Lower leg skin (tissue), 4 donors: ENCODE measurements around the gene ZNF782. TPM values are rescaled to one million over a fixed set of nuclear protein-coding genes. Genes with fewer than 3 reads are reported as not detected.
"Not testable (repeated sequence)": the region's sequence is repeated elsewhere in the genome, so short reads cannot be mapped to it uniquely, and the experiment has no call there.

Experiments used
- DNase-seq, 2 donors: peaks; one replicate each; pipeline ENCODE4 v3.0.0-alpha.2; 2019; ENCODE audit warnings: low spot score in 2 of 2
- H3K4me3 ChIP-seq: fragments of 200-600 bp; sonication (generic); 2 replicates; pipeline ENCODE4 v1.5.1; 2017; ENCODE audit warnings: mild to moderate bottlenecking, low read depth; ENCODE audit not compliant: poor library complexity, severe bottlenecking
- POLR2A ChIP-seq, 2 donors: fragments of 450-650 bp; IDR thresholded peaks; one replicate each; pipeline ENCODE4 v1.6.1; 2016 to 2017; ENCODE audit warnings: antibody characterized with exemption in 2 of 2, mild to moderate bottlenecking in 1 of 2, moderate library complexity in 1 of 2
- WGBS, 2 donors: methylation state at CpG; one replicate each; pipeline ENCODE4 v1.1.5; 2018; 5-methylcytosine and 5-hydroxymethylcytosine counted together
- intact Hi-C: fragments of 100-400 bp; cut with DNase I; formaldehyde crosslinking; loops from one replicate; pipeline ENCODE4 v1.15.0; 2023; ENCODE audit warnings: low total_unique reads
- total RNA-seq, 4 donors: library from RNA; depleted of rRNA; stranded (reverse); fragments of >200 nt; gene quantifications; one replicate each; pipeline ENCODE4 v1.1.0, GENCODE V29; 2016
- TF ChIP-seq, protein P1 (sequence below), 3 donors: fragments of 450-650 bp; IDR thresholded peaks; one replicate each; pipeline ENCODE4 v1.5.1; 2016; ENCODE audit warnings: antibody characterized with exemption in 3 of 3, mild to moderate bottlenecking in 3 of 3, moderate library complexity in 2 of 3

Gene ZNF782
- total RNA-seq, 4 donors from 2014 or later = 5.0 to 13.4 (median 7.9) TPM

DNA sequence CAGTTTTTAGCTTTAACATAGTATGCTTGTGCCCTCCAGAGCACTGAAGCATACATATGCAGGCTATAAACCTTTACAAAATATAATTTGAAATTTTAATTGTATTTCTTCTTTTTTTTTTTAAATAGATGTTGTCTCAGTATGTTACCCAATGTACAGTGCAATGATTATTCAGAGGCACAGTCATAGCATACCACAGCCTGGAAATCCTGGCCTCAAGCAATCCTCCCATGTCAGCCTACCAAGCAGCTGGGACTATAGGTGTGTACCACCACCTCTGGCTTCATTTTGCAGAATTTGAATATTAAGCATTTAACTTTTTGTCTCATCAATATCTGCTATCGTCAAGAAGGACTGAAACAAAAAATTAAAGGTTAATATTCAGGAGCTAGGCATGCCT is 16.9 kb upstream of the ZNF782 start:
- intact Hi-C loops = no loop called here
- no peak overlapping the region for H3K4me3 ChIP-seq
- no peak for DNase-seq
- TF ChIP-seq POLR2A (IDR thresholded peaks at IDR 0.05) = no peak
- TF ChIP-seq, protein P1, sequence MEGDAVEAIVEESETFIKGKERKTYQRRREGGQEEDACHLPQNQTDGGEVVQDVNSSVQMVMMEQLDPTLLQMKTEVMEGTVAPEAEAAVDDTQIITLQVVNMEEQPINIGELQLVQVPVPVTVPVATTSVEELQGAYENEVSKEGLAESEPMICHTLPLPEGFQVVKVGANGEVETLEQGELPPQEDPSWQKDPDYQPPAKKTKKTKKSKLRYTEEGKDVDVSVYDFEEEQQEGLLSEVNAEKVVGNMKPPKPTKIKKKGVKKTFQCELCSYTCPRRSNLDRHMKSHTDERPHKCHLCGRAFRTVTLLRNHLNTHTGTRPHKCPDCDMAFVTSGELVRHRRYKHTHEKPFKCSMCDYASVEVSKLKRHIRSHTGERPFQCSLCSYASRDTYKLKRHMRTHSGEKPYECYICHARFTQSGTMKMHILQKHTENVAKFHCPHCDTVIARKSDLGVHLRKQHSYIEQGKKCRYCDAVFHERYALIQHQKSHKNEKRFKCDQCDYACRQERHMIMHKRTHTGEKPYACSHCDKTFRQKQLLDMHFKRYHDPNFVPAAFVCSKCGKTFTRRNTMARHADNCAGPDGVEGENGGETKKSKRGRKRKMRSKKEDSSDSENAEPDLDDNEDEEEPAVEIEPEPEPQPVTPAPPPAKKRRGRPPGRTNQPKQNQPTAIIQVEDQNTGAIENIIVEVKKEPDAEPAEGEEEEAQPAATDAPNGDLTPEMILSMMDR (IDR thresholded peaks at IDR 0.05) = no peak
- 85 to 86% methylated on average over 1 of the region's 1 CpG for WGBS, 2 donors

DNA sequence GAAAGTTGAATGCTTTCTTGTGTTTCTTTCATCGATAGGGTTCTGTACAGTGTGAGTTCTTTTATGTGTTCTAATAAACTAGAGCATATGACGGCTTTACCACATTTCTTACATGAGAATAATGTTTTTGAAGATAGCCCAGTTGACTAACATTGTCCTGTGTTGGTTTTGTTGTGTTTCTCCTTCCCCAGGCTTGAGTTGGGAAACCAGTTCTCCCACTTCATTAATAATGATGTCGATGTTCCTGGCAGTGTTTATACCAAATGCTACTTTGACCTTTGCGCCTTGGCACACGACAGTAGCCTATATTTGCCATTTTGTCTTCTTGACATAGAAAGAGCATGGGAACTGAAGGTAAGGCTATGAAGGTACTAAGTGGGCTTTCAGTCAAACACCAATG is 14.4 kb upstream of the ZNF782 start:
- no peak overlapping the region for H3K4me3 ChIP-seq
- no peak for DNase-seq
- 56 to 58% methylated on average over 5 of the region's 5 CpGs for WGBS, 2 donors
- intact Hi-C loops = no loop called here
- TF ChIP-seq, protein P1 (IDR thresholded peaks at IDR 0.05) = no peak
- no peak for TF ChIP-seq POLR2A (IDR thresholded peaks at IDR 0.05)

DNA sequence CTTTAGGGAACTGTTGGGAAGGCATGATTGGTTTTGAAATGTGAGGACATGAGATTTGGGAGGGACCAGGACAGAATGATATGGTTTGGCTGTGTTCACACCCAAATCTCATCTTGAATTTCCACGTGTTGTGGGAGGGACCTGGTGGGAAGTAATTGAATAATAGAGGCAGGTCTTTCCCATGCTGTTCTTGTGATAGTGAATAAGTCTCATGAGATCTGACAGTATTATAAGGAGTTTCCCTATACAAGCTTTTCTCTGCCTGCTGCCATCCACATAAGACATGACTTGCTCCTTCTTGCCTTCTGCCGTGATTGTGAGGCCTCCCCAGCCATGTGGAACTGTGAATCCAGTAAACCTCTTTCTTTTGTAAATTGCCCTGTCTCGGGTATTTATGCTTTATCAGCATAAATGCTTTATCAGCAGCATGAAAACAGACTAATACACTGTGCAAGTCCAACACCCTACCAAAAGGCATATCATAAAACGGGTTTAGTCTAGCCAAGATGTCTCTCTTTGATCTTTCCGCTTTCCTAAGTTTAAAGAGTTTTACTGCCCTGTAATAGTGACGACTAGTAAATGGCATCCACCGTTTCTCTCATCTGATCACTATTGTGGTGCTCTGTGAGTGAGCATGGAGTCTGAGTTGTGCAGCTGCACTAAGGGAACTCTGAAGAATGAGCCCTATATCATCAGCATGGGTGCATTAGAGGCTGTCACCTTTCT is 12.9 kb upstream of the ZNF782 start:
- no peak for DNase-seq
- WGBS, 2 donors = 39 to 46% methylated on average over 7 of the region's 7 CpGs
- H3K4me3 ChIP-seq = no peak overlapping the region
- TF ChIP-seq, protein P1 (IDR thresholded peaks at IDR 0.05) = no peak
- TF ChIP-seq POLR2A (IDR thresholded peaks at IDR 0.05) = no peak
- intact Hi-C loops = no loop called here

DNA sequence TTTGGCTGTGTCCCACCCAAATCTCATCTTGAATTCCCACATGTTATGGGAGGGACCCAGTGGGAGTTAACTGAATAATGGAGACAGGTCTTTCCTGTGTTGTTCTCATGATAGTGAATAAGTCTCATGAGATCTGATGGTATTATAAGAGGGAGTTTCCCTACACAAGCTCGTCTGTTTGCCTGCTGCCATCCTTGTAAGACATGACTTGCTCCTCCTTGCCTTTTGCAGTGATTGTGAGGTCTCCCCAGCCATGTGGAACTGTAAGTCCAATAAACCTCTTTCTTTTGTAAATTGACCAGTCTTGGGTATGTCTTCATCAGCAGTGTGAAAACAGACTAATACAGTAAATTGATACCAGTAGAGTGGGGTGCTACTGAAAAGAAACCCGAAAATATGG is 10.9 kb upstream of the ZNF782 start:
- WGBS, 2 donors = 74% methylated on average over 2 of the region's 2 CpGs
- H3K4me3 ChIP-seq, intact Hi-C loops: not testable (repeated sequence)

DNA sequence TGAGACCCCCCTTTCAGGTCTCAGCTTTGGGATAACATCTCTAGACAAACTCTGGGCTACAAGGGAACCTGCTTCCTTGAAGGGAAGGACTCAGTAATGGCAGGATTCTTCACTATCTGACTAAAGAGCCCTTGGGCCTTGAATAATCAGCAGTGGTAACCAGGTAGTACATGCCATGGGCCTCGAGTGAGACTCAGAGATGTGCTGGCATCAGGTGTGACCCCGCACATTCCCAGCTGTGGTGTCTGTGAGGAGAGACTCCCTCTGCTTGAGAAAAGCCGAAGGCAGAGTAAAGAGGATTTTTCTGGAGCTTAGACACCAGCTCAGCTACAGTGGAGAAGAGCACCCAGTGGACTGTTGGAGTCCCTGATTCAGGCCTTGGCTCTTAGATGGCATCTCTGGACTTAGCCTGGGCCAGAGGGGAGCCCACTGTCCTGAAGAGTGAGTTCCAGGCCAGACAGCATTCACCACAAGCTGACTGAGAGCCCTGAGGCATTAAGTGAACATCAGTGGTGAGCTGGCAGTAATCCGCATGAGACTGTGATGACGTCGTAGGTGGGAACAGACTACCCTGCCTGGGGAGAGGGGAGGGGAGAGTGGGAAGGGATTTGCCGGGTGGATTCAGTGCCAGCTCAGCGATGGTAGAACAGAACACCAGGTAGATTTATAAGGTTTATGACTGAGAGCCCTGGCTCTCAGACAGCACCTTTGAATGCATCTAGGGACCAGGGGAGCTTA is 5.3 kb upstream of the ZNF782 start:
- DNase-seq = no peak
- intact Hi-C loops = loop anchor here (10.0 kb wide), 1 partner anchor 525 kb away; no protein-coding TSS in a partner anchor
- 49 to 74% methylated on average over 7 to 8 of the region's 8 CpGs for WGBS, 2 donors

More for the DNA sequence above, 10.9 kb upstream of the ZNF782 start:
- not testable (repeated sequence) for DNase-seq

DNA sequence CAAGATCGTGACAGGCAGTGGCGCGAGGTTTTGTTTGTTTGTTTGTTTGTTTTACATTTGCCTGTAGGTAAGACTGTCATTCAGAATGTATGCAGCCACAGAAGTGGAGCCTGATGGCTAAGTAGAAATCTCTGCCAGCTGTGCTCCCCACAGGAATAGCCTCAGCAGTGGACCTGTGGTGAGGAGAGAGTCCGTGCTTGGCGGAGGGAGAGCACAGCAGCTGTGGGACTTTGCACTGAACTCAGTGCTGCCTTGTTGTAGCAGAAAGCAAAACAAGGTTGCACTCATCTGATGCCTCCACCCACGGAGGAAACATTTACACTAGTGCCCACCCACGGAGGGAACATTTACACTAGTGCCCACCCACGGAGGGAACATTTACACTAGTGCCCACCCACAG is 4.4 kb upstream of the ZNF782 start:
- TF ChIP-seq, protein P1 (IDR thresholded peaks at IDR 0.05) = no peak
- TF ChIP-seq POLR2A (IDR thresholded peaks at IDR 0.05) = no peak
- intact Hi-C loops = loop anchor here (10.0 kb wide), 1 partner anchor 526 kb away; no protein-coding TSS in a partner anchor
- WGBS, 2 donors = 78 to 83% methylated on average over 8 of the region's 8 CpGs
- no peak for DNase-seq
- no peak overlapping the region for H3K4me3 ChIP-seq

More for the DNA sequence above, 5.3 kb upstream of the ZNF782 start:
- TF ChIP-seq, protein P1 (IDR thresholded peaks at IDR 0.05) = no peak
- no peak for TF ChIP-seq POLR2A (IDR thresholded peaks at IDR 0.05)
- no peak overlapping the region for H3K4me3 ChIP-seq
